T-helper 9 cell (primary cell): Measurements from ENCODE around the gene SIRPG.
A peak's percentile ranks its signal among the peaks of the same experiment; 100 is the strongest.
"Not testable (repeated sequence)": the region's sequence is repeated elsewhere in the genome, so short reads cannot be mapped to it uniquely, and the experiment has no call there.

Source experiments
- DNase-seq: peaks from one replicate; pipeline ENCODE4 v3.0.0-alpha.2; 2020

Gene SIRPG

DNA sequence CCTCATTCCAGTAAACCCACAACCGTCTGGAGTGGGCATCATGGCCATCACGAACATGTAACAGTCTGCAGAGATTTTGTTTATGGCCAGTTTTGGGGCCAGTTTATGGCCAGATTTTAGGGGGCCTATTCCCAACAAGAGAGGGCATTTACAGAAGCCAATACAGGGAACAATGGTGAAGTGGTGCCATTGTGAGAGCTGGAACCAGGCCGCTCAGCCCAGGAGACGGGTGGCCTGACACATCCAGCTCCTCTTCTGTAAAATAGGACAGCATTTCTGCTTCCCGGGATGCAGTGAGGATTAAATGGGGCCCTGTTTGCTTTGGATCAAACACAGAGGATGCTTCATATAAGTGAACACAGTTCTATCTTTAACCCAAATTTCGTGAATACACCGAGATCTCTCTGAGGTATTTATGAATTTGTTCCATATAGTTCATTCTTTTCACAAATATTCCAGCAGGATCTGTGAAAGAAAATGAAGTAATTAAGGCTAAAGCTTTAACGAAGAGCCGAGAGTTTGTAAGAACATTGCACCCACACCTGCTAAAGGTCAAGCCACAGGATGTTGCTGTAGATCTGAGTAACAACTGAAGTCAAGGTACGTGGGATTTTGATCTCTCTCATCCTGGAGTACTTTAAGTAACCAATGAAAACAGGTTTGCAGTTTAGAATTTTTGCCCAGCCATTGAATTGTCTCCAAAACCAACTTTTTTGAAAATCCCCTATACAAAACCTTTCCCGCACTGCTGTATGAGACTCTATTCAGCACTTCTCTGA, 14.5 kb upstream of the SIRPG start:
- no peak for DNase-seq

DNA sequence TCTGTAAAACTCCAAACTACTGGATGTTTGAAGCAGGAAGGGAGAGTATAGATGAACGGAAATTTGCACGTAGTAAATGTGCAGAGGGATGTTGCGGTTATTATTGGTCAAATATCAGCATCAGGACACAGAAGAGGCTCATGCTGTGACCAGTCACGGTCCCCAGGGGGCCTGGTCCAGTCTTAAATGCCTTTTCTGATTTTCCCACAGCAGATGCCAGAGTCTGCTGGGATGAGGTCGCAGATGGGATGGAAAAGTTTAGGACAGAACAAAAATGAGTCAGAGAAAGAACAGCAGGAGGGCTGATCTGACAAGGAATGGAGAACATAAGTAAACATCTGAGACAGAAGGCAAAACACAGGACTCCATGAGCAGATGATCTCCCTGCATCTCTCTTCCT, 11.7 kb upstream of the SIRPG start:
- DNase-seq = no peak

DNA sequence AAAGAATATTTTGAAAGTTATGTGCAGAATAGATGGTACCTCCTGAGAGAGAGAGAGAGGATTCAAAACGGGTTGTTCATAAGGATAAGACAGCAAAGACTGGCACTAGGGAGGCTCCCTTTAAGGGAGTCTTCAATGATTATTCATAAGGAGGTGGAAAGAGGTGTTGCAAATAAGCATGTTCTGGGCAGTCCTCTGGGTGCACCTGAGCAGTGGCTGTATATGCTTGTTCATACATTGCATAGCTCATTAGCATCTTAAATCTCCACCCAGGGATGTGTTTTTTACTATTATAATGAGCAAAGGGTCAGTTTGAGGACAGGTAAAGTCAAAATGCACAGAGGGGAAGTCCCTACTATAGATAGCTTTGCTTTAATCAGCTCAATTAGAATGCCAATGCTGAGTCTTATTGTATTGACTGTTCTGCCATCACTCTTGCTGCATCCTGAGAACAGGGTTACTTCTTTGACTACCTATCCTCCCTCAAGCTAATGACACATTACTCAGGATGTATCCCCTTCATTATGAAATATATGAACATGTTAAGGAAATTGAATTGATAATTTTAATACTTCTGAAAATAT, 10.0 kb upstream of the SIRPG start:
- no peak for DNase-seq

GRCh38 chr20:1666802-1667201, 9.2 kb upstream of the SIRPG start:
- no peak for DNase-seq

DNA sequence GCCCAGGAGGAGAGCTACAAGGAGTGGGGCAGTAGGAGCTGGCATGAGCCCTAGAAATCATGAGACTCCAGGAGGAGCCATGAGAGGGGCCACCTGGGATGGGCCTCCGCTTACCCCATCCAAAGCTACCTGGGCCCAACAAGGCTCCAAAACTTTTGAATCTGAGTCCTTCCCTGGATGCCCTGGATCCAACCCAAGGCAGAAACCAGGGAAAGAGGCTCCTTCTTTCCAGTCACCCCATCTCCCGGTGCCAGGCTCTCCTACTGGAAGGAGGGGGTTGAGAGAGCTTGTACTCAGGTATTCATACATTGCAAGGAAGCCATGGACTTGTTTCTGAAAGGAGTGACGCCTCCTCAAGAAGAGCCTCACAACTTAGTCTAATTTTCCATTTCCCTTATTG, 7.8 kb upstream of the SIRPG start:
- DNase-seq = no peak

- DNase-seq = peak; percentile 39
Measured at GRCh38 chr20:1664911-1665310, 7.3 kb upstream of the SIRPG start.

DNA sequence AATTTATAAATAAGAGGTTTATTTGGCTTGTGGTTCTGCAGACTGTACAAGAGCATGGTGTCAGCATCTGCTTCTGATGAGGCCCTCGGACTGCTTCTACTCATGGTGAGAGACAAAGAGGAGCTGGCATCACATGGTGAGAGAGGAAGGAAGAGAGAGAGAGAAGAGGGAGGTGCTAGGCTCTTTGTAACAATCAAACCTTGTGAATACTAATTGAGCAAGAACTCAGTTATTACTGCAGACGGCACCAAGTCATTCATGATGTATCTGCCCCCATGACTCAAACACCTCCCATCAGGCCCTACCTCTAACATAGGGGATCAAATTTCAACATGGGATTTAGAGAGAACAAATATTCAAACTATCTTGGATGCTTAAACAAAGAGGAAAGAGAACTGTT, 6.3 kb upstream of the SIRPG start:
- no peak for DNase-seq

- DNase-seq = no peak
Measured at GRCh38 chr20:1661542-1662299, 4.1 kb upstream of the SIRPG start.

DNA sequence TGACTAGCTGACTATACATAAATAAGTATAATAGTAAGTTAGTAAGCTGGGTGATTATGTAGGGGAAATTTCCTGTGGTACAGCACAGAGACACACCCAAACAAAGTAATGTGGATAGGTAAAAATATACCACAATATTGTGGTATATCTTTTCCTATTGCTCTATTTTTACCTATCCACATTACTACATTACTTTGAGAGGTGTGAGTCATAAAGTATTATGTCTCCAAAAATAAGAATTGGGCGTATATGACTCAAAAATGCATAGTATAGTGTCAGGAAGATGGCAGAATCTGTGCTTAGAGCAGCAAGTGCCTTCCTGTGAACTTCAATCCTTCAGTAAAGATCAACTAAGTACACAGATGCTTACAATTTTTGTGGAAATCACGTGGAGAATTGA, 2.7 kb upstream of the SIRPG start:
- no peak for DNase-seq

GRCh38 chr20:1656844-1657243, 735 bp downstream of the SIRPG start:
- no peak for DNase-seq

GRCh38 chr20:1654996-1655395, 2.6 kb downstream of the SIRPG start:
- DNase-seq = no peak

GRCh38 chr20:1652960-1653359, 4.6 kb downstream of the SIRPG start:
- DNase-seq = no peak

GRCh38 chr20:1652104-1652503, 5.5 kb downstream of the SIRPG start:
- DNase-seq = no peak

- DNase-seq = no peak
Measured at GRCh38 chr20:1651268-1652058, 6.1 kb downstream of the SIRPG start.

DNA sequence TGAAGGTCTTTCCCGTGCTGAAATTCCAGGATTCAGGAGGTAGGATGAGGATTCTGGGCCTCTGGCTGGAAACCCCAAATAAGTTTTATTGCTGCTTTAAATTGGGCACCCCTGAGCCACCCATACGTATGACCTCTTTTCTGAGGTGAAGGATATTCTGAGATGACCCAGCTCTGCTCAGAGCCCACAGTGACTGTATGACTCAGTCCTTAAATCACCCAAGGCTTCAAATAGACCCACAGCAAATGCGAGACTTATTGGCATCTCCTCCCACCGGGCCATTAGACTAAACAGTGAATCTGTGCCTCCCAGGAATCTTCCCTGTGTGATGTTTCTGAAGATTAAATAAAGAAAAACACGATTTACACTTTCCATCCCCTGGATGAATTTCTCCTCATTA, 9.5 kb downstream of the SIRPG start:
- no peak for DNase-seq

GRCh38 chr20:1646975-1647431, 10.6 kb downstream of the SIRPG start:
- DNase-seq = no peak

DNA sequence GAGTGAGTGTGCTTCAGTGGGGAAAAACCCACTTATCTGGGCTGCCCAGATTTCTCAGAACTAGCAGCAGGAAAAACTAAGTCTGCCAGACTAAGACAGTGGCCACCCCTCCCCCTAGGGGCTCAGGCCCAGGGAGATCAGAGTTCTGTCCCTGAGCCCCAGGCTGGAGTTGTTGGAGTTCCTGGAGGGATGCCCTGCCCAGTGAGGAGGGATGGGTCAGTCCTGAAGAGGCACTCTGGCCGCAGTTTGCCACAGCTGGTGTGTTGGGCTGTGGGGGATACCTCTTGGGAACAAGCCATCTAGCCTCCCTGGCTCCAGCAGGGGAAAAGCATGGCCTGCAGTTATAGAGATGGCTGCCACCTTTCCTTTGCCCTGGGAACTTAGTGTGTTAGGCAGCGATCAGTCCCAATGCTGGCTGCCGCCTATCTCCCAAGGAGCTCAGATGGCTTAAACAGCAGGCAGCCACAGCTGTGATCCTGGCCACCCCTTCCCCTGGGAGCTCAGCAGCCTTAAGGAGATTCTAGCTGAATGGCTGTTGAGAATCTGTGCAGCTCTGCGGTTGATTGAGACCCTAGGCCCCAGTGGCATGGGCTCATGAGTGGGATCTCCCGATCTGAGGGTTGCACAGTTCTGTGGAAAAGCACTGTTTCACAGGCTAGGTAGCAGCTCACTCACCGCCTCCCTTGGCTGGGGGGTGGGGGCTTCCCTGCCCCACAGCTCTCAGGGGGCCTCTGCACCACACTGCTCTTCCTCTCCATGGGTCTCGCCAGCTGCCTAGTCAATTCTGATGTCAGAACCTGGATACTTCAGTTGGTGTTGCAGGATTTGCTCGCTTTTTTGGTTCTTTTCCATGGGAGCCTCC, 13.2 kb downstream of the SIRPG start:
- DNase-seq = no peak

- not testable (repeated sequence) for DNase-seq
Measured at GRCh38 chr20:1638643-1639042, 18.9 kb downstream of the SIRPG start.

- DNase-seq = no peak
Measured at GRCh38 chr20:1637755-1638154, 19.8 kb downstream of the SIRPG start.

GRCh38 chr20:1637226-1637625, 20.4 kb downstream of the SIRPG start:
- DNase-seq = no peak

- DNase-seq = no peak
Measured at GRCh38 chr20:1636621-1637020, 21.0 kb downstream of the SIRPG start.
